Choroid plexus epithelial cell (primary cell): ENCODE measurements around the gene CD5L.

Experiments used
- DNase-seq: peaks from one replicate; pipeline ENCODE4 v3.0.0-alpha.2; 2010; ENCODE audit warnings: low read depth
- H3K4me3 ChIP-seq: 2 replicates; pipeline ENCODE4 v1.5.1; 2011; ENCODE audit warnings: low read depth, mild to moderate bottlenecking, control low read depth, low read length, moderate library complexity
- TF ChIP-seq, protein P1 (sequence below): conservative IDR thresholded peaks from 2 replicates; pipeline ENCODE4 v1.5.1; 2011; ENCODE audit warnings: low read depth, mild to moderate bottlenecking, control low read depth, inconsistent platforms, low read length, moderate library complexity

Gene CD5L

DNA sequence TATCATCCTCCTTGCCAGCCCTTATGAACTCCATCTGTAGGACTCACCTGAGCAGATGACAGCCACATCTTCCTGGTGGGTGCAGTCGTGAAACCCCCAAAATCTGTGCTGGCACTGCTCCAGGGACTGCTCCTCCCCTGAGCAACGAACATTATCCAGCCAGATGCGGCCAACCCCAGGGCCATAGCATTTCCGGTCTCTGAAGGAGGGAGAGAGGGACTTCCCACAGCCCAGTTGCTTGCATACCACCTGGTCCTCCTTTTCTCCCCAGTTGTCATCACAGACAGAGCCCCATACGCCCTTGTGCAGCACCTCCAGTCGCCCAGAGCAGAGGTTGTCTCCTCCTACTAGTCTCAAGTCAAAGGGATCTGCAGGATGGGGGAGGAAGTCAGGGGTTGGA lies 8.5 kb downstream of the CD5L start:
- no peak overlapping the region for H3K4me3 ChIP-seq
- no peak for DNase-seq
- TF ChIP-seq, protein P1, sequence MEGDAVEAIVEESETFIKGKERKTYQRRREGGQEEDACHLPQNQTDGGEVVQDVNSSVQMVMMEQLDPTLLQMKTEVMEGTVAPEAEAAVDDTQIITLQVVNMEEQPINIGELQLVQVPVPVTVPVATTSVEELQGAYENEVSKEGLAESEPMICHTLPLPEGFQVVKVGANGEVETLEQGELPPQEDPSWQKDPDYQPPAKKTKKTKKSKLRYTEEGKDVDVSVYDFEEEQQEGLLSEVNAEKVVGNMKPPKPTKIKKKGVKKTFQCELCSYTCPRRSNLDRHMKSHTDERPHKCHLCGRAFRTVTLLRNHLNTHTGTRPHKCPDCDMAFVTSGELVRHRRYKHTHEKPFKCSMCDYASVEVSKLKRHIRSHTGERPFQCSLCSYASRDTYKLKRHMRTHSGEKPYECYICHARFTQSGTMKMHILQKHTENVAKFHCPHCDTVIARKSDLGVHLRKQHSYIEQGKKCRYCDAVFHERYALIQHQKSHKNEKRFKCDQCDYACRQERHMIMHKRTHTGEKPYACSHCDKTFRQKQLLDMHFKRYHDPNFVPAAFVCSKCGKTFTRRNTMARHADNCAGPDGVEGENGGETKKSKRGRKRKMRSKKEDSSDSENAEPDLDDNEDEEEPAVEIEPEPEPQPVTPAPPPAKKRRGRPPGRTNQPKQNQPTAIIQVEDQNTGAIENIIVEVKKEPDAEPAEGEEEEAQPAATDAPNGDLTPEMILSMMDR = no peak

DNA sequence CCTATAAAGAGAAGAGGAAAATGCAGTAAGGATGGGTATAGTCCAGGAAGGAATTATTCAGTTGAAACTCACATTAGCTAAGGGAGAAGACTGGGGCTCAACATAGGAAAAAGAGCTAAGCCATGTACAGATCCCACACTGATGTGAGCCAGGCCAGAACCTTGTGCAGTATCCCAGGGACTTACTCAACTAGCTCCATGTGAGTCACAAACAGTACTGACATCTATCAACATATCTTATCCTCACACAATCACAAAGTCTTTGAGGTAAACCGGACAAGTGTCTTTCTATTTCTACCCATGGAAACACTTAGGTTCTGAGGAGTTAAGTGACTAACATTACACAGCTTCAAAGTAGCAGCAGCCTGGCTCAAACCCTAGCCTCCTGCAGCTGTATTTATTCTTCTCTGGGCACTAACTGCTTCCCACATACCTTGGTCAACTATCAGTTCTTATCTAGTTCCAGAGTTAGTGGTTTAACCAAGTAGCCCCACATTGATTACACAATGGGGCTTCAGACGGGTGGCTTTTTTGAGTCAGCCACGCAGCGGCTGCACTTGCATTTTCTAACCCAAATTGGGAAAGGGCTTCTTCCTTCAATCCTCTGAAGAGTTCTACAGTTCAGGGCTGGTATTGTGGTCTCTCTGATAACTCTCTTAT lies 9.5 kb downstream of the CD5L start:
- no peak overlapping the region for H3K4me3 ChIP-seq
- DNase-seq = no peak
- TF ChIP-seq, protein P1 = no peak

DNA sequence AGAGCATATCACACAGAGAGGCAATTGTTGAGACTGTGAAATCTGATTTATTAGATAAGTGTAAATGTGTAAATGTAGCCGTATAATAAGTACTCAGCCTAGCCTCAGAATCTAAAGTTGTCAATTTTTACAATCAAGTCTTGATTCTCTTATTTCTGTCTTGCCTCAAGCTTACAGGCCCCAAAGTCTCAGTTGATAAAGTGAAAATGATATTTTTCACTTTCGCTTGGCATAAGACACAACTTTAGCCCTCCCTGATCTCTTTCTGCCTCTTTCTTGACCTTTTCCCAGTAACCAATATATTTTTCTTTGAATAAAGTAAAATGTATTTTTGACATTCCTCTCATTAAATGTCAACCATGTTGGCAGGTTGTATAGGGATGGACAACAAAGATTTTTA lies 10.7 kb downstream of the CD5L start:
- no peak overlapping the region for H3K4me3 ChIP-seq
- TF ChIP-seq, protein P1 = no peak
- DNase-seq = no peak

DNA sequence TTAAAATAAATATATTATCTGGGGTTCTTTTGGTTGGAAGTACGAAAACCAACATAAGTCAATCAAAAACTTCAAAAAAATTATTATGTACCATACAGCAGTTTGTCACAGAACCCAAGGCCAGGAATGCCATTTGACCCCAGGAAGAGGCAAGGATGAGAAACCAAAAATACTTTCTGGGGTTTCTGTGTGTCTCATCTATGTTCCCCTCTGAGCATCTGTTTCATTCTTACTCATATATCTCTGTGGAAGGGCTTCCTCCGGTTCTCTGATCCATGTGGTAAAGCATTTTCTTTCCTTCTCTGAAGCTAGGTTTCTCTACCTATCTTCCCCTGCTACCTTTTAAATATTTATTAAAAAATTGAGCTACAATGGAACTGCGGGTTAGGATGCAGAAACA lies 11.9 kb downstream of the CD5L start:
- H3K4me3 ChIP-seq = no peak overlapping the region
- no peak for DNase-seq
- TF ChIP-seq, protein P1 = no peak

DNA sequence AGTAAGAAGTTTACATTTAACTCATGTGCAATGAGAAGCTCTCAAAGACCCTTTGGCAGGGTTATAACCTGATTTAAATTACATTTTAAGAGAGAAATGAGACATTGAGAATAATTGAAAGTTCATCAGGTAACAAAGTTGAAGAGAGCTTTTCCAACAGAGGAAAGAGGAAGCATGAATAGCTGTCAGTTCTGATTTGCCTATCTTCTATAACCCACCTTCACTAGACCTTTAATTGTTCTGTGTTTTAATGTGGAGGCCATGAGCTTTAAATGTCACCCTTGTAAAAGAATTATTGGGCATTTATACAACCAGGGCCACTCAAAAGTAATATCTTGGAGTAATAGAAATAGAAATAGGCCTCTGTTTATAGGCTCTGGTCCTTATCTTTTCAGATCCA lies 12.4 kb downstream of the CD5L start:
- no peak for DNase-seq
- TF ChIP-seq, protein P1 = no peak
- no peak overlapping the region for H3K4me3 ChIP-seq

DNA sequence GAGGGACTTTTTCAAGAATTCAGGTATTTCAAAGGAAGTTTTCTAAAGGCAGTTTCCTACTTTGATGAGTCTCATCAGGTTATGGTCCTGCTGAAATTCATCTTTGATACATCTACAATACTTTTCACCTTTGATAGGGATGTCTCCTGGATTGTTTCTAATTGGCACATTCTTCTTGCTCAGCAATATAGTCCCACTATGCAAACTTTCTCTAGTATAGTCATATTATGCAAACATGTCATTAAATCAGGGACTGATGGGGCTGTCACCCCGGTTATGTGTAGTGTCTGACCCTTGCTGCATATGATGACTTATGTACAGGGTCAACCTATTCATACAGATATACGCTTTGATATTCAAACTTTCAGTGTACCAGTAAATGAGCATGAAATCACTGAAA lies 21.3 kb downstream of the CD5L start:
- DNase-seq = no peak
- no peak overlapping the region for H3K4me3 ChIP-seq
- TF ChIP-seq, protein P1 = no peak

DNA sequence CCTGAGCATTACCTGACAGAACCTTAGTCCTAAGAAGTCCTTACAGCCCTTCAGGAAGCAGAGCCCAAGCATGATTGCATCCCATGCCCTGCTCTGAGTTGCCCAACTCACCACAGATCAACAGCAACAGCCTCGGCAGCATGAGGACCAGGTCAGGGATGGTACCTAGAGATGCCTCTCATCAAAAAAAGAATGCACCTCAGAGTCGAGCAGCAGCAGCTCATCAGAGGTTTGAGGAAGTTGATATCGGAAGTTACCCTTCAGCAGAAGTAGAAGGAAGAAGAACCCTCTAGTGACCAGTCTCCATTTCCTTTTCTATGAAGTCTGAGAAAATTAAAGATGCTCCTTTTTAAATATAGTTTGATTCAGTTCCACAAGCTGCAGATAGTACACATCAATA lies 21.7 kb downstream of the CD5L start, which contains the start of gene FCRL1:
TSS of gene FCRL1 (minus strand) at position 225 of the 400 bp plus-strand sequence. CDS start at position 142, 83 bp downstream.
- DNase-seq = no peak
- H3K4me3 ChIP-seq = no peak within 1 kb of the TSS
- TF ChIP-seq, protein P1 = no peak
